ENCODE results near the gene SDC1.
"Not testable (repeated sequence)": the region's sequence is repeated elsewhere in the genome, so short reads cannot be mapped to it uniquely, and the experiment has no call there.

Gene SDC1

GRCh38 chr2:20224716-20225293 lies at the start of gene SDC1:
SDC1 (minus strand) TSS chr2:20225130; CDS start chr2:20224867, 263 bp downstream.
- Histone ChIP-seq H3K27ac (ENCODE audit: low read depth, low read length) (no peak within 1 kb of the TSS), H3K4me3 (ENCODE audit: low read length) (peak within 1 kb of the TSS; percentile 78), H3K9ac (ENCODE audit: low read length) (no peak within 1 kb of the TSS), H3K36me3 (ENCODE audit: control insufficient read depth, insufficient read depth, low read length) (no peaks in the 10 kb centered on the region), H3K27me3 (ENCODE audit: control insufficient read depth, insufficient read depth, low read length) (peaks cover 4% of the 10 kb centered on the region), H3K4me1 (ENCODE audit: control insufficient read depth, insufficient read depth, low read length) (no peaks in the 10 kb centered on the region)

GRCh38 chr2:20273042-20273441 lies 48.1 kb upstream of the SDC1 start:
- H3K9ac ChIP-seq (ENCODE audit: low read length), result no peak overlapping the region
- no peaks in the 10 kb centered on the region for H3K4me1 ChIP-seq (ENCODE audit: control insufficient read depth, insufficient read depth, low read length)
- no peaks in the 10 kb centered on the region for H3K36me3 ChIP-seq (ENCODE audit: control insufficient read depth, insufficient read depth, low read length)
- H3K27me3 ChIP-seq (ENCODE audit: control insufficient read depth, insufficient read depth, low read length), result no peaks in the 10 kb centered on the region
- no peak overlapping the region for H3K4me3 ChIP-seq (ENCODE audit: low read length)
- no peak overlapping the region for H3K27ac ChIP-seq (ENCODE audit: low read depth, low read length)

GRCh38 chr2:20268317-20268716 lies 43.4 kb upstream of the SDC1 start:
- H3K9ac ChIP-seq (ENCODE audit: low read length); H3K27me3 ChIP-seq (ENCODE audit: control insufficient read depth, insufficient read depth, low read length); H3K27ac ChIP-seq (ENCODE audit: low read depth, low read length); H3K36me3 ChIP-seq (ENCODE audit: control insufficient read depth, insufficient read depth, low read length); H3K4me1 ChIP-seq (ENCODE audit: control insufficient read depth, insufficient read depth, low read length); H3K4me3 ChIP-seq (ENCODE audit: low read length): not testable (repeated sequence)

GRCh38 chr2:20267529-20267928 lies 42.6 kb upstream of the SDC1 start:
- Histone ChIP-seq H3K4me3 (ENCODE audit: low read length) (no peak overlapping the region), H3K27ac (ENCODE audit: low read depth, low read length) (no peak overlapping the region), H3K36me3 (ENCODE audit: control insufficient read depth, insufficient read depth, low read length) (no peaks in the 10 kb centered on the region), H3K4me1 (ENCODE audit: control insufficient read depth, insufficient read depth, low read length) (no peaks in the 10 kb centered on the region), H3K27me3 (ENCODE audit: control insufficient read depth, insufficient read depth, low read length) (no peaks in the 10 kb centered on the region), H3K9ac (ENCODE audit: low read length) (no peak overlapping the region)

GRCh38 chr2:20264629-20265028 lies 39.7 kb upstream of the SDC1 start:
- no peaks in the 10 kb centered on the region for H3K27me3 ChIP-seq (ENCODE audit: control insufficient read depth, insufficient read depth, low read length)
- no peak overlapping the region for H3K9ac ChIP-seq (ENCODE audit: low read length)
- peaks cover 2% of the 10 kb centered on the region for H3K36me3 ChIP-seq (ENCODE audit: control insufficient read depth, insufficient read depth, low read length)
- H3K27ac ChIP-seq (ENCODE audit: low read depth, low read length), result no peak overlapping the region
- no peaks in the 10 kb centered on the region for H3K4me1 ChIP-seq (ENCODE audit: control insufficient read depth, insufficient read depth, low read length)
- no peak overlapping the region for H3K4me3 ChIP-seq (ENCODE audit: low read length)

GRCh38 chr2:20257411-20257810 lies 32.5 kb upstream of the SDC1 start:
- no peaks in the 10 kb centered on the region for H3K27me3 ChIP-seq (ENCODE audit: control insufficient read depth, insufficient read depth, low read length)
- no peak overlapping the region for H3K9ac ChIP-seq (ENCODE audit: low read length)
- H3K27ac ChIP-seq (ENCODE audit: low read depth, low read length), result no peak overlapping the region
- no peaks in the 10 kb centered on the region for H3K4me1 ChIP-seq (ENCODE audit: control insufficient read depth, insufficient read depth, low read length)
- H3K36me3 ChIP-seq (ENCODE audit: control insufficient read depth, insufficient read depth, low read length), result peaks cover 21% of the 10 kb centered on the region
- no peak overlapping the region for H3K4me3 ChIP-seq (ENCODE audit: low read length)

- Histone ChIP-seq H3K36me3 (ENCODE audit: control insufficient read depth, insufficient read depth, low read length) (peaks cover 19% of the 10 kb centered on the region), H3K9ac (ENCODE audit: low read length) (no peak overlapping the region), H3K27me3 (ENCODE audit: control insufficient read depth, insufficient read depth, low read length) (no peaks in the 10 kb centered on the region), H3K4me3 (ENCODE audit: low read length) (no peak overlapping the region), H3K4me1 (ENCODE audit: control insufficient read depth, insufficient read depth, low read length) (no peaks in the 10 kb centered on the region), H3K27ac (ENCODE audit: low read depth, low read length) (no peak overlapping the region)
These were observed 29.8 kb upstream of the SDC1 start for GRCh38 chr2:20254731-20255130.

- no peaks in the 10 kb centered on the region for H3K27me3 ChIP-seq (ENCODE audit: control insufficient read depth, insufficient read depth, low read length)
- no peak overlapping the region for H3K4me3 ChIP-seq (ENCODE audit: low read length)
- H3K27ac ChIP-seq (ENCODE audit: low read depth, low read length), result no peak overlapping the region
- H3K4me1 ChIP-seq (ENCODE audit: control insufficient read depth, insufficient read depth, low read length), result no peaks in the 10 kb centered on the region
- H3K9ac ChIP-seq (ENCODE audit: low read length), result no peak overlapping the region
- peaks cover 23% of the 10 kb centered on the region for H3K36me3 ChIP-seq (ENCODE audit: control insufficient read depth, insufficient read depth, low read length)
These were observed 25.5 kb upstream of the SDC1 start for GRCh38 chr2:20250436-20250835.

- Histone ChIP-seq H3K27ac (ENCODE audit: low read depth, low read length) (no peak overlapping the region), H3K4me1 (ENCODE audit: control insufficient read depth, insufficient read depth, low read length) (no peaks in the 10 kb centered on the region), H3K4me3 (ENCODE audit: low read length) (no peak overlapping the region), H3K36me3 (ENCODE audit: control insufficient read depth, insufficient read depth, low read length) (peaks cover 17% of the 10 kb centered on the region), H3K9ac (ENCODE audit: low read length) (no peak overlapping the region), H3K27me3 (ENCODE audit: control insufficient read depth, insufficient read depth, low read length) (no peaks in the 10 kb centered on the region)
These were observed 24.2 kb upstream of the SDC1 start for GRCh38 chr2:20249170-20249569.

- Histone ChIP-seq H3K4me3 (ENCODE audit: low read length) (no peak overlapping the region), H3K27ac (ENCODE audit: low read depth, low read length) (no peak overlapping the region), H3K36me3 (ENCODE audit: control insufficient read depth, insufficient read depth, low read length) (peaks cover 6% of the 10 kb centered on the region)
These were observed 22.2 kb upstream of the SDC1 start for GRCh38 chr2:20247084-20247483.

GRCh38 chr2:20243637-20244036 lies 18.7 kb upstream of the SDC1 start:
- not testable (repeated sequence) for H3K4me3 ChIP-seq (ENCODE audit: low read length); H3K27me3 ChIP-seq (ENCODE audit: control insufficient read depth, insufficient read depth, low read length); H3K4me1 ChIP-seq (ENCODE audit: control insufficient read depth, insufficient read depth, low read length); H3K9ac ChIP-seq (ENCODE audit: low read length); H3K27ac ChIP-seq (ENCODE audit: low read depth, low read length); H3K36me3 ChIP-seq (ENCODE audit: control insufficient read depth, insufficient read depth, low read length)

More at GRCh38 chr2:20247084-20247483, 22.2 kb upstream of the SDC1 start:
- no peaks in the 10 kb centered on the region for H3K4me1 ChIP-seq (ENCODE audit: control insufficient read depth, insufficient read depth, low read length)
- H3K9ac ChIP-seq (ENCODE audit: low read length), result no peak overlapping the region
- H3K27me3 ChIP-seq (ENCODE audit: control insufficient read depth, insufficient read depth, low read length), result no peaks in the 10 kb centered on the region

- H3K9ac ChIP-seq (ENCODE audit: low read length), result no peak overlapping the region
- peaks cover 3% of the 10 kb centered on the region for H3K36me3 ChIP-seq (ENCODE audit: control insufficient read depth, insufficient read depth, low read length)
- no peaks in the 10 kb centered on the region for H3K4me1 ChIP-seq (ENCODE audit: control insufficient read depth, insufficient read depth, low read length)
These were observed 17.9 kb upstream of the SDC1 start for GRCh38 chr2:20242727-20243377.

More at GRCh38 chr2:20242727-20243377, 17.9 kb upstream of the SDC1 start:
- H3K4me3 ChIP-seq (ENCODE audit: low read length), result no peak overlapping the region
- H3K27ac ChIP-seq (ENCODE audit: low read depth, low read length), result no peak overlapping the region
- H3K27me3 ChIP-seq (ENCODE audit: control insufficient read depth, insufficient read depth, low read length), result no peaks in the 10 kb centered on the region
